SU-DHL-6 (cell line): ENCODE results near the gene ARHGAP6.

Experiments
- H2AFZ ChIP-seq: fragments of 200-600 bp; sonication (generic); 2 replicates; pipeline ENCODE4 v1.6.1; 2014; ENCODE audit warnings: low read depth, mild to moderate bottlenecking, moderate library complexity, mixed read lengths, antibody characterized with exemption, low read length; ENCODE audit not compliant: severe bottlenecking
- H3F3A ChIP-seq: fragments of 200-600 bp; shearing (Covaris generic); 2 replicates; pipeline ENCODE4 v1.6.0; 2016; ENCODE audit warnings: antibody characterized with exemption, mild to moderate bottlenecking; ENCODE audit not compliant: insufficient read depth
- H3K27ac ChIP-seq: fragments of 200-600 bp; sonication (generic); 2 replicates; pipeline ENCODE4 v1.5.1; 2016; ENCODE audit warnings: low read depth, mild to moderate bottlenecking, low read length, moderate library complexity, mixed read lengths
- H3K27me3 ChIP-seq: fragments of 200-600 bp; sonication (generic), shearing (Covaris generic); 2 replicates; pipeline ENCODE4 v1.6.0; 2014; ENCODE audit warnings: mild to moderate bottlenecking, low read length
- H3K36me3 ChIP-seq: fragments of 200-600 bp; sonication (generic); 2 replicates; pipeline ENCODE4 v1.6.1; 2014; ENCODE audit warnings: mild to moderate bottlenecking, low read length, mixed read lengths
- H3K4me2 ChIP-seq: fragments of 300-600, 200-600 bp; shearing (Covaris generic), sonication (generic); 2 replicates; pipeline ENCODE4 v1.6.0; 2014; ENCODE audit warnings: low read length, low read depth, mild to moderate bottlenecking; ENCODE audit not compliant: poor library complexity, severe bottlenecking
- H3K4me3 ChIP-seq: fragments of 200-600 bp; sonication (generic); 2 replicates; pipeline ENCODE4 v1.5.1; 2014; ENCODE audit warnings: antibody characterized with exemption, low read length, mild to moderate bottlenecking, mixed read lengths; ENCODE audit not compliant: insufficient read depth, poor library complexity, severe bottlenecking
- H3K79me2 ChIP-seq: fragments of 200-600 bp; sonication (generic); 2 replicates; pipeline ENCODE4 v1.6.1; 2014; ENCODE audit warnings: mild to moderate bottlenecking, low read length, moderate library complexity; ENCODE audit not compliant: insufficient read depth
- H3K9ac ChIP-seq: fragments of 200-600 bp; sonication (generic); 2 replicates; pipeline ENCODE4 v1.7.0; 2014; ENCODE audit warnings: mild to moderate bottlenecking, low read length
- H3K9me2 ChIP-seq: fragments of 200-600 bp; sonication (generic); replicated peaks from 2 replicates; pipeline ENCODE4 v1.6.1; 2014; ENCODE audit warnings: low read length; ENCODE audit not compliant: insufficient read depth
- H3K9me3 ChIP-seq: fragments of 200-600 bp; sonication (generic); 2 replicates; pipeline ENCODE4 v1.6.1; 2014; ENCODE audit warnings: low read length, mixed read lengths; ENCODE audit not compliant: insufficient read depth
- H4K20me1 ChIP-seq: fragments of 200-600 bp; sonication (generic); 2 replicates; pipeline ENCODE4 v1.6.1; 2014; ENCODE audit warnings: low read depth, mild to moderate bottlenecking, antibody characterized with exemption, low read length, moderate library complexity, mixed read lengths
- CTCF ChIP-seq: fragments of 200-600 bp; sonication (generic); IDR thresholded peaks from one replicate; pipeline ENCODE4 v1.5.1; 2017; ENCODE audit warnings: antibody characterized with exemption, mild to moderate bottlenecking, low read length, moderate library complexity; ENCODE audit not compliant: insufficient read depth, poor library complexity, severe bottlenecking
- EZH2phosphoT487 ChIP-seq: fragments of 200-600 bp; sonication (generic), shearing (Covaris generic); conservative IDR thresholded peaks from 2 replicates; pipeline ENCODE4 v1.6.1; 2018; ENCODE audit warnings: mild to moderate bottlenecking, antibody characterized with exemption, low read length, moderate library complexity, mixed read lengths

ARHGAP6 gene

GRCh38 chrX:11321986-11322385 lies 343.7 kb downstream of the ARHGAP6 start:
- no peak overlapping the region for H3K27ac ChIP-seq
- H3K9me2 ChIP-seq: no peaks in the 10 kb centered on the region
- TF ChIP-seq CTCF (no peak), EZH2phosphoT487 (no peak)
- H3K4me3 ChIP-seq: no peak overlapping the region
- H3K4me2 ChIP-seq: no peak overlapping the region
- no peaks in the 10 kb centered on the region for H3K36me3 ChIP-seq
- no peaks in the 10 kb centered on the region for H3K79me2 ChIP-seq
- no peaks in the 10 kb centered on the region for H3K27me3 ChIP-seq
- no peak overlapping the region for H3K9ac ChIP-seq
- H4K20me1 ChIP-seq: no peaks in the 10 kb centered on the region
- H3K9me3 ChIP-seq: no peaks in the 10 kb centered on the region
- H2AFZ ChIP-seq: no peak overlapping the region
- H3F3A ChIP-seq: no peaks in the 10 kb centered on the region

- Histone ChIP-seq H3K27me3 (no peaks in the 10 kb centered on the region), H3K4me2 (no peak overlapping the region), H3K36me3 (no peaks in the 10 kb centered on the region), H3K27ac (no peak overlapping the region), H3F3A (no peaks in the 10 kb centered on the region), H3K9me3 (no peaks in the 10 kb centered on the region), H3K9me2 (no peaks in the 10 kb centered on the region), H3K9ac (no peak overlapping the region), H2AFZ (no peak overlapping the region), H3K79me2 (no peaks in the 10 kb centered on the region), H4K20me1 (no peaks in the 10 kb centered on the region), H3K4me3 (no peak overlapping the region)
- no peak for TF ChIP-seq CTCF
- TF ChIP-seq EZH2phosphoT487: no peak
Observed at GRCh38 chrX:11319806-11320520, 345.8 kb downstream of the ARHGAP6 start.

GRCh38 chrX:11311706-11312105 lies 354.0 kb downstream of the ARHGAP6 start:
- Histone ChIP-seq H3K4me3 (no peak overlapping the region), H3K9ac (no peak overlapping the region), H4K20me1 (no peaks in the 10 kb centered on the region), H3K27ac (no peak overlapping the region), H3K36me3 (no peaks in the 10 kb centered on the region), H3K79me2 (no peaks in the 10 kb centered on the region), H3K9me3 (no peaks in the 10 kb centered on the region), H2AFZ (no peak overlapping the region), H3K4me2 (no peak overlapping the region), H3K9me2 (no peaks in the 10 kb centered on the region), H3K27me3 (no peaks in the 10 kb centered on the region), H3F3A (no peaks in the 10 kb centered on the region)
- TF ChIP-seq EZH2phosphoT487 (no peak), CTCF (no peak)
